Uterus (tissue), 2 donors: ENCODE measurements around the gene CBFA2T3.

Experiments used
- CTCF ChIP-seq, 4 experiments: fragments of 200-600 bp in 2 of 4; fragments of 450-650 bp in 2 of 4; sonication (generic) in 2 of 4; IDR thresholded peaks; one replicate each; pipeline ENCODE4 v1.5.1; 2016 to 2019; ENCODE audit warnings: antibody characterized with exemption in 4 of 4, mild to moderate bottlenecking in 2 of 4, moderate library complexity in 1 of 4
- POLR2A ChIP-seq, 2 donors: fragments of 450-650 bp; IDR thresholded peaks; one replicate each; pipeline ENCODE4 v1.6.1; 2016; ENCODE audit warnings: antibody characterized with exemption in 2 of 2, mild to moderate bottlenecking in 1 of 2, moderate library complexity in 1 of 2

- no peak for TF ChIP-seq CTCF (IDR thresholded peaks at IDR 0.05)
- no peak for TF ChIP-seq POLR2A (IDR thresholded peaks at IDR 0.05)
These were observed 104.2 kb downstream of the CBFA2T3 start for GRCh38 chr16:88872650-88873331.
